GM12878 (cell line): ENCODE data around the gene TTC38. TPM values are rescaled to one million over a fixed set of nuclear protein-coding genes. Genes with fewer than 3 reads are reported as not detected.

Experiments used
- CBFB ChIP-seq: IDR thresholded peaks from 2 replicates; pipeline ENCODE4 v1.6.1; 2016; ENCODE audit warnings: antibody characterized with exemption, low read depth
- CREB1 ChIP-seq: IDR thresholded peaks from 2 replicates; pipeline ENCODE4 v1.6.1; 2012; ENCODE audit warnings: low read depth, mild to moderate bottlenecking, inconsistent platforms
- E4F1 ChIP-seq: fragments of 450-650 bp; IDR thresholded peaks from 2 replicates; pipeline ENCODE4 v1.6.1; 2018; ENCODE audit warnings: borderline replicate concordance, mild to moderate bottlenecking; ENCODE audit not compliant: partially characterized antibody
- EED ChIP-seq: sonication (generic); IDR thresholded peaks from 2 replicates; pipeline ENCODE4 v1.6.1; 2016; ENCODE audit warnings: antibody characterized with exemption, low read depth
- FOS ChIP-seq: IDR thresholded peaks from 3 replicates; pipeline ENCODE4 v1.6.1; 2011; ENCODE audit warnings: borderline replicate concordance; ENCODE audit not compliant: insufficient read length; ENCODE audit errors: extremely low read depth
- FOXK2 ChIP-seq: fragments of 450-650 bp; IDR thresholded peaks from 2 replicates; pipeline ENCODE4 v1.6.1; 2017; ENCODE audit warnings: mild to moderate bottlenecking, moderate library complexity
- FOXM1 ChIP-seq: IDR thresholded peaks from 2 replicates; pipeline ENCODE4 v1.6.1; 2012; ENCODE audit warnings: low read depth, mild to moderate bottlenecking, inconsistent platforms, low read length, moderate library complexity
- GATAD2B ChIP-seq: fragments of 450-650 bp; conservative IDR thresholded peaks from 2 replicates; pipeline ENCODE4 v1.6.1; 2017; ENCODE audit warnings: low read depth, mild to moderate bottlenecking, moderate library complexity
- IKZF1 ChIP-seq: fragments of 450-650 bp; conservative IDR thresholded peaks from 2 replicates; pipeline ENCODE4 v1.6.1; 2017; ENCODE audit warnings: antibody characterized with exemption, mild to moderate bottlenecking
- JUNB ChIP-seq: IDR thresholded peaks from 2 replicates; pipeline ENCODE4 v1.6.1; 2016; ENCODE audit warnings: antibody characterized with exemption, mild to moderate bottlenecking
- JUND ChIP-seq: IDR thresholded peaks from 2 replicates; pipeline ENCODE4 v1.6.1; 2012; ENCODE audit warnings: low read depth, mild to moderate bottlenecking, low read length, improper control_type of control experiment, moderate library complexity
- LARP7 ChIP-seq: fragments of 450-650 bp; IDR thresholded peaks from 2 replicates; pipeline ENCODE4 v1.6.1; 2017; ENCODE audit warnings: mild to moderate bottlenecking
- MAX ChIP-seq: IDR thresholded peaks from 2 replicates; pipeline ENCODE4 v1.6.1; 2012; ENCODE audit warnings: low read depth, low read length, improper control_type of control experiment
- MYC ChIP-seq: IDR thresholded peaks from 2 replicates; pipeline ENCODE4 v1.6.1; 2011; ENCODE audit warnings: mild to moderate bottlenecking, low read length, moderate library complexity, inconsistent platforms; ENCODE audit not compliant: insufficient read depth, insufficient replicate concordance, insufficient read length, severe bottlenecking
- NRF1 ChIP-seq: conservative IDR thresholded peaks from 2 replicates; pipeline ENCODE4 v1.6.1; 2011; ENCODE audit warnings: mild to moderate bottlenecking, low read depth, low read length, improper control_type of control experiment
- POLR2A ChIP-seq: IDR thresholded peaks from 2 replicates; pipeline ENCODE4 v1.6.1; 2011; ENCODE audit warnings: low read depth, mild to moderate bottlenecking, low read length
- RELA ChIP-seq: fragments of 450-650 bp; IDR thresholded peaks from 2 replicates; pipeline ENCODE4 v1.8.0; 2014; ENCODE audit warnings: borderline replicate concordance; ENCODE audit not compliant: partially characterized antibody
- SMAD5 ChIP-seq: IDR thresholded peaks from 2 replicates; pipeline ENCODE4 v1.6.1; 2016; ENCODE audit warnings: antibody characterized with exemption, low read depth
- SPI1 ChIP-seq: IDR thresholded peaks from 2 replicates; pipeline ENCODE4 v1.6.1; 2011; ENCODE audit warnings: low read depth, mild to moderate bottlenecking, low read length, moderate library complexity, borderline replicate concordance; ENCODE audit not compliant: insufficient read depth
- USF1 ChIP-seq: IDR thresholded peaks from 2 replicates; pipeline ENCODE4 v1.6.1; 2011; ENCODE audit warnings: borderline replicate concordance, low read depth, mild to moderate bottlenecking, moderate library complexity, mixed read lengths, low read length; ENCODE audit not compliant: insufficient read depth; ENCODE audit errors: extremely low read length
- YY1 ChIP-seq: IDR thresholded peaks from 2 replicates; pipeline ENCODE4 v1.6.1; 2011; ENCODE audit warnings: low read depth, mild to moderate bottlenecking, low read length
- ZBED1 ChIP-seq: IDR thresholded peaks from 2 replicates; pipeline ENCODE4 v1.6.1; 2016; ENCODE audit warnings: borderline replicate concordance
- ZNF207 ChIP-seq: fragments of 450-650 bp; IDR thresholded peaks from 2 replicates; pipeline ENCODE4 v1.6.1; 2014; ENCODE audit warnings: antibody characterized with exemption, mild to moderate bottlenecking, borderline replicate concordance
- ZNF274 ChIP-seq: IDR thresholded peaks from one replicate; pipeline ENCODE4 v1.8.0; 2011; ENCODE audit not compliant: insufficient read length, insufficient read depth
- ZNF384 ChIP-seq: IDR thresholded peaks from 2 replicates; pipeline ENCODE4 v1.6.1; 2012; ENCODE audit warnings: low read depth, mild to moderate bottlenecking, low read length, improper control_type of control experiment, borderline replicate concordance
- polyA plus RNA-seq, 11 experiments: library from polyadenylated mRNA; depleted of rRNA in 4 of 11; unstranded in 6 of 11; stranded (reverse) in 5 of 11; fragments of >200 nt; fragmentation: Nextera tagmentation in 4 of 11; fragmentation: Illumina TruSeq in 1 of 11; extraction: Ambion mirVana in 4 of 11; extraction: Trizol in 1 of 11; gene quantifications; 1 replicate in 1 of 11; 2 replicates in 10 of 11; pipeline versions ENCODE4 v1.2.1 to v1.2.3, GENCODE V29; 2011 to 2016; ENCODE audit warnings: inconsistent platforms in 2 of 11, missing spikeins in 2 of 11, low read depth in 1 of 11
- total RNA-seq, 4 experiments: library from RNA; depleted of rRNA in 3 of 4; stranded (reverse); fragments of >200 nt in 3 of 4; fragmentation: Illumina TruSeq in 1 of 4; extraction: Trizol in 1 of 4; gene quantifications; 2 replicates each; pipeline versions ENCODE4 v1.2.1 to v1.2.3, GENCODE V29; 2013 to 2021

Gene TTC38
- total and polyA plus RNA-seq, 10 of the 15 experiments (the other 5 are each of a cell fraction or from before 2014, with no cell fraction given) = 0.58 to 39.9 (median 13.0) TPM

- TF ChIP-seq SPI1 = 0 out of 2 replicates have a peak, but pooled peaks have one; percentile 8
- TF ChIP-seq ZNF207 = 0 out of 2 replicates have a peak, but pooled peaks have one; percentile 17
- 0 out of 2 replicates have a peak, but pooled peaks have one; percentile 61 for TF ChIP-seq CBFB
- no peak for TF ChIP-seq JUND
- TF ChIP-seq ZNF384 = no peak
- peak; percentile 82; the same call in 1 of the 2 replicates for TF ChIP-seq GATAD2B
- peak; percentile 69 for TF ChIP-seq LARP7
- TF ChIP-seq POLR2A = peak; percentile 92
- no peak for TF ChIP-seq FOS
- peak; percentile 65 for TF ChIP-seq NRF1
- no peak; the same call in 1 of the 2 replicates for TF ChIP-seq CREB1
- peak; percentile 68 for TF ChIP-seq MAX
- TF ChIP-seq IKZF1 = peak; percentile 83
- TF ChIP-seq JUNB = no peak
- no peak for TF ChIP-seq ZBED1
- TF ChIP-seq RELA = peak; percentile 72
- peak; percentile 21 for TF ChIP-seq MYC
- TF ChIP-seq FOXK2 = no peak
- no peak for TF ChIP-seq E4F1
- no peak for TF ChIP-seq FOXM1
- no peak for TF ChIP-seq USF1
- TF ChIP-seq SMAD5 = peak; percentile 85
- TF ChIP-seq YY1 = no peak
- TF ChIP-seq ZNF274 = no peak
- TF ChIP-seq EED = no peak
These were observed 17.6 kb upstream of the TTC38 start, which contains the start of gene CDPF1 (continued) for GRCh38 chr22:46250035-46250782.
